ENCODE measurements around the gene CTAG1B. TPM values are rescaled to one million over a fixed set of nuclear protein-coding genes. Genes with fewer than 3 reads are reported as not detected.
"Not testable (repeated sequence)": the region's sequence is repeated elsewhere in the genome, so short reads cannot be mapped to it uniquely, and the experiment has no call there.

Gene CTAG1B
- total RNA-seq, 1 donor from 2014 or later: not detected

DNA sequence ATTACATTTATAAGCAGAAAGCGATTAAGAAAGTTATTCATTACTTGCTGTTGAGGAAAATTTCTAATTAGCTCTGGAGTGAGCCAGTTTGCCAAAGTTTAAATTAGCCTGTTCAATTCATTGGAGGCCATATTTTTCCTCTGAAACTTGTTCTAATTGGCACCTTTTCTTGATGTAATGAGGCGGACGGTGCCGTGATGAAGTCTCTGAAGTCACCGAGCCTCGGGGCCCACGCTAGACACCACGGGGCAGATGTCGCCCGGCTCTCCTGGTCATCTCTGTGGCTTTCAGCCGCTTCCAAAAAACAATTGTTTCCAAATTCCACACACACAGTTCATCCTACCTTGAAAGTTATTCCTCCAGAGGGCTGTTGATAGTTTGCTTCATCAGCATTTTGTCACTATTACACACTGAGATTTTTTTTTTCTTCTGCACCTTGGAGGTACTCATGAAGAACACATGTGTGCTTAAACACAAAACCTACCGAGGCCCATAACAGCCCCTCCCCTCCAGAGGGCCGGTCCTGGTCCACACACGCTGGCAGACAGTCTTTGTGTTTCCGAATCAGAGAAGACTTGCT is 38.2 kb upstream of the CTAG1B start:
- H3K27me3 ChIP-seq (ENCODE audit: low read depth): no peaks in the 10 kb centered on the region
- intact Hi-C loops (cut with DNase I): no loop called here
- TF ChIP-seq, protein P1, sequence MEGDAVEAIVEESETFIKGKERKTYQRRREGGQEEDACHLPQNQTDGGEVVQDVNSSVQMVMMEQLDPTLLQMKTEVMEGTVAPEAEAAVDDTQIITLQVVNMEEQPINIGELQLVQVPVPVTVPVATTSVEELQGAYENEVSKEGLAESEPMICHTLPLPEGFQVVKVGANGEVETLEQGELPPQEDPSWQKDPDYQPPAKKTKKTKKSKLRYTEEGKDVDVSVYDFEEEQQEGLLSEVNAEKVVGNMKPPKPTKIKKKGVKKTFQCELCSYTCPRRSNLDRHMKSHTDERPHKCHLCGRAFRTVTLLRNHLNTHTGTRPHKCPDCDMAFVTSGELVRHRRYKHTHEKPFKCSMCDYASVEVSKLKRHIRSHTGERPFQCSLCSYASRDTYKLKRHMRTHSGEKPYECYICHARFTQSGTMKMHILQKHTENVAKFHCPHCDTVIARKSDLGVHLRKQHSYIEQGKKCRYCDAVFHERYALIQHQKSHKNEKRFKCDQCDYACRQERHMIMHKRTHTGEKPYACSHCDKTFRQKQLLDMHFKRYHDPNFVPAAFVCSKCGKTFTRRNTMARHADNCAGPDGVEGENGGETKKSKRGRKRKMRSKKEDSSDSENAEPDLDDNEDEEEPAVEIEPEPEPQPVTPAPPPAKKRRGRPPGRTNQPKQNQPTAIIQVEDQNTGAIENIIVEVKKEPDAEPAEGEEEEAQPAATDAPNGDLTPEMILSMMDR (IDR thresholded peaks at IDR 0.05): no peak
- DNase-seq (no peak), ATAC-seq (no peak)
- no peak overlapping the region for H3K4me3 ChIP-seq
- no peaks in the 10 kb centered on the region for H3K4me1 ChIP-seq
- no peaks in the 10 kb centered on the region for H3K36me3 ChIP-seq
- no peak overlapping the region for H3K27ac ChIP-seq
- no peaks in the 10 kb centered on the region for H3K9me3 ChIP-seq

DNA sequence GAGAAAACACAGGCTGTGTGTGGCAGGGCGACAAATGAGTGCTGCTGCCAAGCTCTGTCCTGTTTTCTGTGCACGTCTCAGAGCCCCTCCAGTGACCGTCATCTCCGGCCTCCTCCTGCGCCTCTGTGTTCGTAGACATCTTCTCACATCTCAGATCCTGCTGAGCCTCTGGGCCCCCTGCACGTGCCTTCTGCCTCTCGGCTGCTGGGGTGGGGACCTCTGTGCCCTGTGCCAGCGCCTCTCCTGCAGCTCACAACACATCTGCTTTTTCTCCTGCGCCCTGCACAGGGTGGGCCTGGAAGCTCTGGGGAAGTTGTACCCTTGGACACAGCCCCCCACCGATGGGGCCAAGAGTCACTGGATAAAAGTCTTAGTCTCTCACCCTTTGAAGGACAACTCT is 36.7 kb upstream of the CTAG1B start:
- no peaks in the 10 kb centered on the region for H3K9me3 ChIP-seq
- H3K4me3 ChIP-seq: no peak overlapping the region
- H3K4me1 ChIP-seq: no peaks in the 10 kb centered on the region
- DNase-seq (no peak), ATAC-seq (no peak)
- intact Hi-C loops (cut with DNase I): no loop called here
- no peaks in the 10 kb centered on the region for H3K36me3 ChIP-seq
- TF ChIP-seq, protein P1 (IDR thresholded peaks at IDR 0.05): no peak
- no peak overlapping the region for H3K27ac ChIP-seq
- H3K27me3 ChIP-seq (ENCODE audit: low read depth): no peaks in the 10 kb centered on the region

DNA sequence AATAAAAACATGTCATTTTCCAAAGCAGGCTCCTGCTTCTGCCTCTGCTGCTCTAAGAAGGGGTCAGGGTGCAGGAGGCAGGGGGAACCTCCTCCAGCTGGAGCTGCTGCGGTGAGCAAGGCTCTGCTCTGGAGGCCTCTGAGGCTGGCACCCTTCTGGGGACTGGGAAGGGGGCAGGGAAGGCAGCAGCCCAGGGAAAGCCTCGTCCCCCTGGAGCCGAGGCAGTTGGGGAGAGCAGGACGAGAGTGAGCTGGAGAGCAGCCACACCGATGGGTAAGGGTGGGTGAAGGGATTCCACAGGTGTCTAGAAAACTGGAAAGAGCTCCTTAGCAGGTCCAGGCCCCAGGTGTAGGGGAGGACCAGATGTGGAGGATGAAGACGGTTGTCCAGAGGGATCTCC is 36.3 kb upstream of the CTAG1B start:
- TF ChIP-seq, protein P1 (IDR thresholded peaks at IDR 0.05): no peak
- Histone ChIP-seq H3K4me3 (no peak overlapping the region), H3K27me3 (ENCODE audit: low read depth) (no peaks in the 10 kb centered on the region), H3K27ac (no peak overlapping the region), H3K9me3 (no peaks in the 10 kb centered on the region), H3K36me3 (no peaks in the 10 kb centered on the region), H3K4me1 (no peaks in the 10 kb centered on the region)
- DNase-seq (no peak), ATAC-seq (no peak)
- intact Hi-C loops (cut with DNase I): no loop called here

DNA sequence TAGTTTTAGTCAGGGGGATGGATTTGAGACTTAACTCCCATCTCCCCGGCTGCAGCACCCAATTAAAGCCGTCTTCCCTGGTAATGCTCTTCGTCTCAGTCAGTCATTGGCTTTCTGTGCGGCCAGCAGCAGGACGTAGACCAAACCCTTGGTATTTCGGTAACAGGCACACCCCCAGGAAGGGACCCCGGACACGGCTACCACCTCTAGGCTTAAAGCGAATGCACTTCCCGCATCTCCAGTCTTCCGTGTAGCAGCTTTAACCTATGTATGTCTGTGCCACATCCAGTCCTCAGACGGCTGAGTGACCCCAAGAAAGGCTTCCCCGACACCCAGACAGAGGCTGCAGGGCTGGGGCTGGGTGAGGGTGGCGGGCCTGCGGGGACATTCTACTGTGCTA is 35.8 kb upstream of the CTAG1B start:
- DNase-seq (no peak), ATAC-seq (no peak)
- H3K9me3 ChIP-seq: no peaks in the 10 kb centered on the region
- no peaks in the 10 kb centered on the region for H3K27me3 ChIP-seq (ENCODE audit: low read depth)
- H3K27ac ChIP-seq: no peak overlapping the region
- no peak overlapping the region for H3K4me3 ChIP-seq
- H3K36me3 ChIP-seq: no peaks in the 10 kb centered on the region
- intact Hi-C loops (cut with DNase I): no loop called here
- H3K4me1 ChIP-seq: no peaks in the 10 kb centered on the region
- TF ChIP-seq, protein P1 (IDR thresholded peaks at IDR 0.05): no peak

DNA sequence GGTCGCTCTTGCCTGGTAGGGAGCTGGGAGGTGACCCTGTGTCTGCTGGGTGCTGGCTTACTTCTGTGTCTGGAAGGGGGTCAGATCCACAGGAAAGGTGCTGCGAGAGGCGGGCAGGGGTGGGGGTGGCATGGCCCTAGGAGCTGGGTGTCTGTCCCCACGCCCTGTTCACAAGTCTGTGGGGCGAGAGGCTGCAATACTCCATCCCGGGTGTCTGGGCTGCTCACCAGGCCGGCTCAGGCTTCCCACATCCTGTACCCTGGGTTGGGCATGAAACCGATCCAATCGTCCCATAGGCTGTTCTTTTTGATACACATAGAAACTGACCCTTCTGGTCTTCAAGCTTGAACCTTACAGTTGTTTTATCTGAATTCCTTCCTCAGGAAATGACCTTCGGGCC is 35.3 kb upstream of the CTAG1B start:
- TF ChIP-seq, protein P1 (IDR thresholded peaks at IDR 0.05): no peak
- Histone ChIP-seq H3K9me3 (no peaks in the 10 kb centered on the region), H3K4me1 (no peaks in the 10 kb centered on the region), H3K4me3 (no peak overlapping the region), H3K27me3 (ENCODE audit: low read depth) (no peaks in the 10 kb centered on the region), H3K36me3 (no peaks in the 10 kb centered on the region), H3K27ac (no peak overlapping the region)
- intact Hi-C loops (cut with DNase I): no loop called here
- no peak for DNase-seq
- ATAC-seq: no peak

DNA sequence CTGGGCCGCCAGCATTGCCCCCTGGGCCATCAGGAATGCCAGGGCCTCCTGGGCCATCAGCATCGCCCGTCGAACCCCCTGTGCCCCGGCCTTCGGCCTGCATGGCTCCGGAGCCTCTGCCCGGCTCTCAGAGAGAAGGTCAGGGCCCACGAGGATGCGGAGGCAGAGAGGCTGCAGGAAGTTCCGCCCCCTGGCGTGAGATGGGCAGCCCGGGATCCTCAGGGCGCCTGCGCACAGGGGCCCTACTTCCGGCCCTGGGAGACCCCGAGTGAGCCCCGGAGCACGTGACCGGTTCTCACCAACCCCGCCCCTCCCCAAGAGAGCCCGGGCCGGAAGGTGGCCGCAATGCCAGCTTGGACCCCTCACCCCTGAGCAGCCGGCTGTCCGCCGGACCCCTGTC is 34.3 kb upstream of the CTAG1B start, which contains the start of gene CTAG2:
Gene CTAG2, minus strand, starts transcription at position 167 of the 400 bp plus-strand sequence. Its CDS starts 64 bp downstream, at position 103.
- H3K9me3 ChIP-seq; H3K27ac ChIP-seq; H3K4me3 ChIP-seq; DNase-seq; intact Hi-C loops (cut with DNase I); H3K27me3 ChIP-seq (ENCODE audit: low read depth); H3K4me1 ChIP-seq; ATAC-seq; H3K36me3 ChIP-seq: not testable (repeated sequence)
